IMR-90 (cell line): ENCODE data around the gene OR6J1. TPM values are rescaled to one million over a fixed set of nuclear protein-coding genes. Genes with fewer than 3 reads are reported as not detected.

Experiments used
- ATAC-seq: fragments of 200-7000 bp; cut with Tn5 transposase; 2 replicates; pipeline ENCODE4 v1.9.1; 2020; ENCODE audit warnings: low read depth, mild to moderate bottlenecking, moderate library complexity
- BruUV-seq: library from RNA; stranded (reverse); fragments of 400-500 nt; replicated peaks from 2 replicates; lab custom pipeline; 2021; lab: Mats Ljungman, UMichigan
- CTCF ChIA-PET: fragments of 300-600 bp; formaldehyde crosslinking; extraction: SDS; loops from one replicate; lab custom pipeline; 2021; ENCODE audit warnings: antibody characterized with exemption; lab: Yijun Ruan, JAX
- POLR2A ChIA-PET: fragments of 300-600 bp; sonication (Branson Sonifier 250); formaldehyde crosslinking; loops from one replicate; lab custom pipeline; 2022; ENCODE audit warnings: antibody characterized with exemption; ENCODE audit not compliant: unreplicated experiment; lab: Charles Lee
- DNase-seq: peaks from one replicate; pipeline ENCODE4 v3.0.0; 2013
- H2AFZ ChIP-seq: replicated peaks from 2 replicates; pipeline ENCODE3; 2013; ENCODE audit warnings: low read length, mild to moderate bottlenecking; ENCODE audit not compliant: poor library complexity
- H2AK5ac ChIP-seq: 2 replicates; pipeline ENCODE4 v1.6.1; 2013; ENCODE audit warnings: low read depth, low read length, inconsistent platforms
- H2AK9ac ChIP-seq: replicated peaks from 2 replicates; pipeline ENCODE3; 2013; ENCODE audit warnings: mild to moderate bottlenecking, low read depth, low read length, moderate library complexity; ENCODE audit not compliant: poor library complexity
- H2BK120ac ChIP-seq: 2 replicates; pipeline ENCODE4 v1.6.1; 2013; ENCODE audit warnings: low read depth, low read length, inconsistent platforms
- H2BK15ac ChIP-seq: 3 replicates; pipeline ENCODE4 v1.6.1; 2013; ENCODE audit warnings: low read depth, low read length, inconsistent platforms
- H2BK20ac ChIP-seq: 2 replicates; pipeline ENCODE4 v1.6.1; 2013; ENCODE audit warnings: low read depth, mild to moderate bottlenecking, inconsistent platforms, low read length, moderate library complexity
- H2BK5ac ChIP-seq: 2 replicates; pipeline ENCODE4 v1.6.1; 2013; ENCODE audit warnings: mild to moderate bottlenecking, low read depth, low read length, inconsistent platforms; ENCODE audit not compliant: poor library complexity, severe bottlenecking
- H3K14ac ChIP-seq: replicated peaks from 2 replicates; pipeline ENCODE4 v1.6.1; 2013; ENCODE audit warnings: low read depth, low read length, inconsistent platforms
- H3K18ac ChIP-seq: 2 replicates; pipeline ENCODE4 v1.6.1; 2013; ENCODE audit warnings: low read depth, low read length, control low read depth
- H3K23ac ChIP-seq: 2 replicates; pipeline ENCODE4 v1.6.1; 2013; ENCODE audit warnings: low read depth, low read length, inconsistent platforms
- H3K27ac ChIP-seq: 2 replicates; pipeline ENCODE4 v1.5.1; 2013; ENCODE audit warnings: mild to moderate bottlenecking, control low read depth, low read length; ENCODE audit not compliant: insufficient read depth
- H3K27me3 ChIP-seq: 2 replicates; pipeline ENCODE4 v1.6.1; 2013; ENCODE audit warnings: low read length; ENCODE audit not compliant: control insufficient read depth, insufficient read depth
- H3K36me3 ChIP-seq: 2 replicates; pipeline ENCODE4 v1.6.1; 2013; ENCODE audit warnings: low read length, mixed read lengths; ENCODE audit not compliant: control insufficient read depth, insufficient read depth
- H3K4ac ChIP-seq: 2 replicates; pipeline ENCODE4 v1.6.1; 2013; ENCODE audit warnings: low read depth, low read length, inconsistent platforms
- H3K4me1 ChIP-seq: 2 replicates; pipeline ENCODE4 v1.6.1; 2013; ENCODE audit warnings: low read length, mixed read lengths; ENCODE audit not compliant: control insufficient read depth, insufficient read depth
- H3K4me2 ChIP-seq: 2 replicates; pipeline ENCODE4 v1.6.1; 2013; ENCODE audit warnings: low read depth, mild to moderate bottlenecking, control low read depth, low read length, moderate library complexity
- H3K4me3 ChIP-seq: 2 replicates; pipeline ENCODE4 v1.5.1; 2013; ENCODE audit warnings: low read depth, mild to moderate bottlenecking, control low read depth, low read length, moderate library complexity; ENCODE audit not compliant: insufficient read depth
- H3K56ac ChIP-seq: 2 replicates; pipeline ENCODE4 v1.6.1; 2013; ENCODE audit warnings: low read length, inconsistent platforms; ENCODE audit not compliant: insufficient read depth; ENCODE audit errors: extremely low read depth
- H3K79me1 ChIP-seq, 2 experiments: 2 replicates each; pipeline ENCODE4 v1.6.1; 2013; ENCODE audit warnings: low read length in 2 of 2, inconsistent platforms in 1 of 2, low read depth in 1 of 2
- H3K9ac ChIP-seq: 2 replicates; pipeline ENCODE4 v1.6.1; 2013; ENCODE audit warnings: low read depth, low read length, control low read depth
- H3K9me1 ChIP-seq: 2 replicates; pipeline ENCODE4 v1.6.1; 2013; ENCODE audit warnings: low read length, inconsistent platforms; ENCODE audit not compliant: insufficient read depth
- H3K9me3 ChIP-seq: 2 replicates; pipeline ENCODE4 v1.6.1; 2013; ENCODE audit warnings: low read length; ENCODE audit not compliant: control insufficient read depth, insufficient read depth
- H4K20me1 ChIP-seq: 2 replicates; pipeline ENCODE4 v1.6.1; 2013; ENCODE audit warnings: low read length, inconsistent platforms; ENCODE audit not compliant: insufficient read depth
- H4K5ac ChIP-seq: 2 replicates; pipeline ENCODE4 v1.6.1; 2013; ENCODE audit warnings: mild to moderate bottlenecking, low read depth, low read length, control low read depth
- H4K8ac ChIP-seq, 2 experiments: 2 replicates each; pipeline ENCODE4 v1.6.1; 2013; ENCODE audit warnings: low read depth in 2 of 2, low read length in 2 of 2, control low read depth in 1 of 2, inconsistent platforms in 1 of 2
- H4K91ac ChIP-seq: 2 replicates; pipeline ENCODE4 v1.6.1; 2013; ENCODE audit warnings: low read depth, low read length, inconsistent platforms; ENCODE audit not compliant: insufficient read depth
- BHLHE40 ChIP-seq: fragments of 150-350 bp; IDR thresholded peaks from 2 replicates; pipeline ENCODE4 v1.6.1; 2016; ENCODE audit warnings: mild to moderate bottlenecking, low read depth, low read length
- CTCF ChIP-seq: conservative IDR thresholded peaks from 2 replicates; pipeline ENCODE4 v1.5.1; 2012; ENCODE audit warnings: mild to moderate bottlenecking, low read depth, low read length, improper control_type of control experiment
- MAZ ChIP-seq: IDR thresholded peaks from 2 replicates; pipeline ENCODE4 v1.6.1; 2012; ENCODE audit warnings: low read depth, mild to moderate bottlenecking, low read length, improper control_type of control experiment, moderate library complexity, borderline replicate concordance
- MXI1 ChIP-seq: IDR thresholded peaks from 2 replicates; pipeline ENCODE4 v1.6.1; 2012; ENCODE audit warnings: low read depth, mild to moderate bottlenecking, low read length, moderate library complexity, borderline replicate concordance
- POLR2A ChIP-seq: IDR thresholded peaks from 2 replicates; pipeline ENCODE4 v1.6.1; 2012; ENCODE audit warnings: mild to moderate bottlenecking, low read depth, low read length
- USF2 ChIP-seq: fragments of 150-350 bp; IDR thresholded peaks from 2 replicates; pipeline ENCODE4 v1.6.1; 2017; ENCODE audit warnings: mild to moderate bottlenecking, antibody characterized with exemption, low read length, low read depth
- WGBS, 2 experiments: methylation state at CpG; one replicate each; pipeline versions ENCODE4 v1.1.5 to v1.1.7; 2013; ENCODE audit warnings: missing lambda C conversion rate in 2 of 2; ENCODE audit not compliant: insufficient read length in 1 of 2; ENCODE audit errors: extremely low coverage in 2 of 2; 5-methylcytosine and 5-hydroxymethylcytosine counted together
- dilution Hi-C: fragments of 300-500 bp; cut with HindIII; formaldehyde crosslinking; loops from one replicate; pipeline ENCODE4 v1.14.3; 2018; ENCODE audit warnings: low sequenced_read_pairs; ENCODE audit not compliant: unreplicated experiment
- in situ Hi-C: fragments of 300-500 bp; cut with MboI; formaldehyde crosslinking; loops from 3 replicates; pipeline ENCODE4 v1.14.3; 2019; ENCODE audit warnings: low sequenced_read_pairs, inconsistent platforms, mixed read lengths
- intact Hi-C: fragments of 100-400 bp; cut with micrococcal nuclease; formaldehyde crosslinking; loops from 2 replicates; pipeline ENCODE4 v1.10.0; 2022
- polyA plus RNA-seq, 3 experiments: library from polyadenylated mRNA; depleted of rRNA; stranded (reverse); fragments of >200 nt; gene quantifications; 2 replicates each; pipeline ENCODE4 v1.2.3, GENCODE V29; 2012; ENCODE audit warnings: low replicate concordance in 1 of 3
- total RNA-seq: library from RNA; depleted of rRNA; stranded (reverse); fragments of >200 nt; gene quantifications from 2 replicates; pipeline ENCODE4 v1.2.3, GENCODE V29; 2012

The OR6J1 gene
- total and polyA plus RNA-seq, 2 of the 4 experiments (the other 2 are of a cell fraction): not detected

- Histone ChIP-seq H3K4me3 (peak within 1 kb of the TSS; percentile 92), H3K23ac (peak within 1 kb of the TSS; percentile 93), H2AK9ac (peak within 1 kb of the TSS; percentile 75), H2BK120ac (peak within 1 kb of the TSS; percentile 72), H3K27ac (peak within 1 kb of the TSS; percentile 88), H4K91ac (peak within 1 kb of the TSS; percentile 59), H3K9ac (peak within 1 kb of the TSS; percentile 92), H3K9me1 (peaks cover 19% of the 10 kb centered on the region), H3K18ac (peak within 1 kb of the TSS; percentile 84), H4K5ac (peak within 1 kb of the TSS; percentile 80), H2BK20ac (peak within 1 kb of the TSS; percentile 48), H2BK15ac (peak within 1 kb of the TSS; percentile 67; the same call in 2 of the 3 replicates), H2AK5ac (peak within 1 kb of the TSS; percentile 55; the same call in 1 of the 2 replicates), H2AFZ (peak within 1 kb of the TSS; percentile 96), H4K20me1 (no peaks in the 10 kb centered on the region; the same call in 1 of the 2 replicates), H2BK5ac (peak within 1 kb of the TSS; percentile 84), H3K36me3 (peaks cover 18% of the 10 kb centered on the region), H3K14ac (peak within 1 kb of the TSS; percentile 89), H4K8ac (peak within 1 kb of the TSS; percentile 61 to 90; a peak in 3 of 4 replicates), H3K4me2 (peak within 1 kb of the TSS; percentile 90), H3K4ac (peak within 1 kb of the TSS; percentile 86), H3K56ac (peak within 1 kb of the TSS; percentile 73; the same call in 1 of the 2 replicates), H3K27me3 (no peaks in the 10 kb centered on the region), H3K9me3 (no peaks in the 10 kb centered on the region), H3K79me1 (peaks cover 13 to 31% of the 10 kb centered on the region in 2 experiments), H3K4me1 (peaks cover 7% of the 10 kb centered on the region)
- WGBS, 2 experiments: 0% methylated on average over 1 of the region's 49 CpGs; no CpG with 5 or more reads in 1 of the 2 experiments
- DNase-seq: peak; percentile 42
- peak; percentile 90 for ATAC-seq
- dilution Hi-C loops: no loop called here
- ChIA-PET POLR2A (interaction anchor here (0.6 to 1.2 kb wide), 2 partner anchors 9 to 190 kb away, joined by 5 to 6 read pairs; partner anchors contain the start of gene DAD1), CTCF (interaction anchor here (1.2 to 2.2 kb wide), 3 partner anchors 8 to 55 kb away, joined by 6 to 14 read pairs (median 7); partner anchors contain the start of gene DAD1)
- TF ChIP-seq MXI1 (no peak; the same call in 1 of the 2 replicates), USF2 (peak; percentile 85), MAZ (peak; percentile 13; the same call in 1 of the 2 replicates), CTCF (no peak), POLR2A (peak; percentile 62), BHLHE40 (no peak)
- BruUV-seq: TSS peak; percentile 39
- in situ Hi-C loops: no loop called here
- intact Hi-C loops: no loop called here
Measured at GRCh38 chr14:22598099-22598895, 45.9 kb downstream of the OR6J1 start, which contains the start of gene ABHD4. Gene ABHD4, plus strand, starts transcription at chr14:22598300. Its CDS starts 7 bp downstream, at chr14:22598307.
